Activated T-helper 1 cell treated with Interleukin-2 at 50 U/mL for 16 hours (primary cell): Measurements from ENCODE around the gene ITFG2.

Experiments used
- DNase-seq: peaks from one replicate; pipeline ENCODE4 v3.0.0-alpha.2; 2020; ENCODE audit warnings: low read depth

The ITFG2 gene

DNA sequence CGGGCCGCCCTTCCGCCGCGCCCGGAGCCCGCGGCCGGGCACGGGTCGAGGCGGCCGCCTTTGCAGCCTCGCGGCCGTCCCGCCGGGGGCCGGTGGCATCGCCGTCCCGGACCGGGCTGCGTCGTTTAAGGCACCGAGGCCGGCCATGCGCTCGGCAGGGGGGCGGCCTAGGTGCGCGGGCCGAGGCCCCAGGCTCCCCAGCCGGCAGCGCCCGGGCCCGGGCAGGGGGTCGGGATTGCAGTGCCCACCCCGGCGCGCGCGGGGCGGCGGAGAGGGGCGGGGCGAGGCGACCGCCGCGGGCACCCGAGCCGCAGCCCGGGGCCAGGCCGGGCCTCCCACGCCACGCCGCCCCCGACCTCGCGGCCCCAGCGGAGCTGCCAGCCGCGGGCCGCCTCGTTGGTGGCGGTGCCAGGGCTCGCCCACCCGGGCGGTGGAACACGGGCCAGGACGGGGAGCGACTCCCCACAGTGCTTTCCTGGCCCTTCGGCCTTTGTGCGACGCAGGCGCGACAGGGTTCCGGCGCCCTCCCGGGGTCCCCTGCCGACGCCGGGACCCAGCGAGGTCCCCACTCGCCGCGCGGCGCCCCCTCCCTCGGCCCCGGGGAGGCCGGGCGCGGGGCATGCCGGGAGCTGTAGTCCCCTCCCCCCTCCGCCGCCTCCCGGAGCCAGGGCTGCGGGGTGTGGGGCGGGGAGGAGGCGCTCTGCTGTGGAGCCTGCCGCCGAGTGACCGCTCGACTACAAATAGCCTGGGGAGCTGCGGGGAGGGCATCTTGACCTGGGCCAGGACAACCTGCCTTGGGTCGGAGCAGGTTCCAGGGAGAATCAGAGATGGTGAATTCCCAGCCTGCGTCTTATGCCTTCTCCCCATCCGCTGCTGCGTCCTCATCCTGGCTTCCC, 16.9 kb upstream of the ITFG2 start:
- peak; percentile 60 for DNase-seq

DNA sequence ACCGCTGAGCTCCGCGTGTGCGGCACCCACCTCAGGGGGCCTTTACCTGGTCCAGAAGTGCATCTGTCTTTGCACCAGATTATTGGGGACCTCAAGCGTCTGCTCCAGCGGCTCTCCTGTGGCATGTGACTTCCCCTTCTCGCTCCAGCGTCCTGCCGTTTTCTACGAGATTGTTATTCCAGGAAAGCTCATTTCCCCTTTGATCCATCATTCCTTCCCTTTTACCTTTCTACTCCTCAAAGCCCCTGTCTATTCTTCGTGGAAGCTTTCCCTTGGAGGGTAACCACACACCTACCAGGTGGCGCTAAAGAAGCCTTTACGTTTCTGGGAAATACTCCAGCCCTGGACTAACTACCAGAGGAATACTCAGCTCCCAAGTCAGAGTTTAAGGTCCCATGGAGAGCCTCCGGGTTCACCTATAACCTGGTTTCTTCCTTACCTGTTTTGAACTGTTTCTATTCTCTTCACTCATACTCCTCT, 16.2 kb upstream of the ITFG2 start:
- no peak for DNase-seq

DNA sequence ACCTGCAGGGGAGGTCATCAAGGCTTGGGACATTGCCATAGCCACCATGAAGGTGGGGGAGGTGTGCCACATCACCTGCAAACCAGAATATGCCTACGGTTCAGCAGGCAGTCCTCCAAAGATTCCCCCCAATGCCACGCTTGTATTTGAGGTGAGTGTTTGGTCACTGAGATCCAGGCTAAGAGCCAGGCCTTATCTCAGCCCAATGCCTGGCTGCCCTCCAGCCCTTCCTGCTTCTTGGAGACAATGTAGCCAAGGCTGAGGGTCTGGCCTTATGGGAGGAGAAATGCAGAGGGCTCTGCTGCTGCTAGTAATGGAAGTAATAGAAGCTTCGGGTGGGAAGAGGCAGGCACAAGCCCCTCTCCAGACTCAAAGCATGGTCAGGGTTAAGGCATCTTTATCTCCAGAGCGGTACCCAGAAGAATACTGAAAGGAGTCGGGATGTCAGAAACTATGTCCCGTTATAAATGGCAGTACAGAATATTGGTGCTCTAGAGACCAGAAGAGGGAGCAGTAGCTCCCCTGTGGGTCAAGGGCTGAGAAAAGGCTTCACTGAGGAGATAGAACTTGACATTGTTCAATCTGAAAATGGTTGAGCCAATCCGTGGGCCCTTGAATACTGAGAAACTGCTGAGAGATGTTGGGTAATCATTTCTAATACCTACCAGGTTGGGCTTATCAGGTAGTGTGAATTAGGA, 14.6 kb upstream of the ITFG2 start:
- DNase-seq, result no peak

DNA sequence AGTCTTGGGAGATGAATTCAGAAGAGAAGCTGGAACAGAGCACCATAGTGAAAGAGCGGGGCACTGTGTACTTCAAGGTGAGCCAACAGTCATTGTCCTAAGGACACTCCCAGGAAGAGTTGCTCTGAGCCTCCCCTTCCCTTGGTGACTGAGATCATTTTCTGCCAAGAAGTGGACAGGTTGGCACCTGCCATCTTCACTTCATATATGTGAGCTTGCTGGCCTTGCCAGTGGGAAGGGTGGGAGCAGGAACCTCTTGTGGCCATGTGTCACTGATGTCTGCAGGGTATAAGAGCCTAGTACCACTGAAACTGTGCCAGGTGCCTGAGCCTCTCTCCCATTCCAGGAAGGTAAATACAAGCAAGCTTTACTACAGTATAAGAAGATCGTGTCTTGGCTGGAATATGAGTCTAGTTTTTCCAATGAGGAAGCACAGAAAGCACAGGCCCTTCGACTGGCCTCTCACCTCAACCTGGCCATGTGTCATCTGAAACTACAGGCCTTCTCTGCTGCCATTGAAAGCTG, 12.4 kb upstream of the ITFG2 start:
- no peak for DNase-seq

DNA sequence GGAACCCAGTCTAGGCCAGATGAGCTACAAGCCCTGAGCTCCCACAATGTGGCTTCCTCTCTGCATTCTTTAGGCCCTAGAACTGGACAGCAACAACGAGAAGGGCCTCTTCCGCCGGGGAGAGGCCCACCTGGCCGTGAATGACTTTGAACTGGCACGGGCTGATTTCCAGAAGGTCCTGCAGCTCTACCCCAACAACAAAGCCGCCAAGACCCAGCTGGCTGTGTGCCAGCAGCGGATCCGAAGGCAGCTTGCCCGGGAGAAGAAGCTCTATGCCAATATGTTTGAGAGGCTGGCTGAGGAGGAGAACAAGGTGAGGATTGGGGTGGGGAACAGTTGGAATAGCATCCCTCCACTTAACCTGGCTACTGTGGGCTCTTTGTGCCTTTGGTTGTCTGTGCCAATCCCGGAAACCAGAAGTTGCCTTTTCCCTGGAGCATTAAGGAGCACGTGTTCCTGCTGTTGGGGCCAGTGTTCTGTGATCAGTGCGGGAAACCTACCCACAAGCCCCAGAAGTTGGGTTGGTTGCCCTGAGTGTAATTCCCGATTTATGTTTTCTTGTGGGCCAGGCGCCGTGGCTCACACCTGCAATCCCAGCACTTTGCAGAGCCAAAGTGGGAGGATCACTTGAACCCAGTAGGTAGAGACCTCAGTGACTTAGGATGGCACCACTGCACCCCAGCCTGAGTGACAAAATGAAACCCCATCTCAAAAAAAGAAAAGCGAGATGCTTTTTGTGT, 11.3 kb upstream of the ITFG2 start:
- DNase-seq, result no peak

DNA sequence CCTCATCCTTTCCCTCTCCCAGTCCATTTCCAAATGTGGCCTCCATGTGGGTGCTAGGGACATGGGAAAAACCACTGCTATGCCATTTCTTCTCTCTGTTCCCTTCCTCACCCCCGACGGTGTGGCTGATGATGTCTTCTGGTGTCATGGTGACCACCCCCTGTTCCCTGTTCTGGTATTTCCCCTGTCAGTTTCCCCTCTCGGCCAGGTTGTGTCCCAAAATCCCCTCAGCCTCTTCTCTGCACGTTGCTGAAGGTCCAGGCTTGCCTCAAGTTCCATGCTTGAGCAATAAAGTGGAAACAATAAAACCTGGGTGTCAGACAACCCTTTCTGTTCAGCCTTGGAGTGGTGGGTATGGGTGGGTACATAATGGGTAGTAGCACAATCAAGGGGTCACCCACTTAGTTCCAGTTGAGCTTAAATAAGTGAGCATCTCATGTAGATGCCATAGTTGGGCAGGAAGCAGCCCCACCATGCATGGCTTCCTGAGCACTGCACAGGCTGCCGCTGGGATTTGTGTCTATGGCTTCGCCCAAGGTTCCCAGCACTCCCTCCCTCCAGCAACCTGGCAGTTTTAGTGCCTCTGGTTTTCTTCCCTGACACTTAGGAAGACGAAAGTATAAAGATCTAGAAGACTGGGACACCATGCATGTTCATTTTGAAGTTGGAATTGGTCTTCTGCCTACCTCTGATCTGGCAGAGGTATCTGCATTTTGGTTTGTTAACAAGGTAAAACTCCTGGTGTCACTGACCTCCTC, 8.7 kb upstream of the ITFG2 start:
- no peak for DNase-seq

DNA sequence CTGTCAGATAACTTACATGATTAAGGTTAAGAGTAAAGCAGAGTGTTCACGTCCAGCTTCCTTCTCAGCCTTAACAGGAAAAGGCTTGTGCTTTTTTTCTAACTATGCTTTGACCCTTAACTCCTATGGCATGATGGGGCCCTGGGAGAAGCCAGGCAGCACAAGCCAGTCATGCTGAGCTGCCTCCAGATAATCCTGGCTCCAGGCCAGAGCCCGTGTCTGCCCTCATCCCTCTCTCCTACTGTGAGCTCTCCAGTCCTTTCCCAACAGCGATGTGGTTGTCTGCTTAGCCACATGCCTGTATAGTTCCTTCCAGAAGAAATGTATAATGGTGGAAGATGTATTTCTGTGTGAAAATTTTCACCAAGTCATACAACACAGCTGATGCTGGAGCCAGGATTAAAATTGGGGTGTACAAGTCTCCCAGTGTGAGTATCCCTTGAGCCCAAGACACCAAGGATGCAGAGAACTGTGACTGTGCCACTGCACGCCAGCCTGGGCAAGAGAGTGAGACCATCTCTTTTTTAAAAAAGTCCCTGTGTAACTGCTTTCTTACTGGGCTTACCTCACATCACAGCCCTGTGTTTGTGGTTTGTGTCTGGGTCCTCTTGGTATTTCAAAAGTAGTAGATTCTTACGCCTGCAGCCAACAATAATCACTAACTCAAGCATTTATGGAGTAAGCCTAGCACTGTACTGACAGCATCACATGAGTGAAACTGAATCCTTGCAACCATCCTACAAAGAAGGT, 7.9 kb upstream of the ITFG2 start:
- DNase-seq, result no peak

DNA sequence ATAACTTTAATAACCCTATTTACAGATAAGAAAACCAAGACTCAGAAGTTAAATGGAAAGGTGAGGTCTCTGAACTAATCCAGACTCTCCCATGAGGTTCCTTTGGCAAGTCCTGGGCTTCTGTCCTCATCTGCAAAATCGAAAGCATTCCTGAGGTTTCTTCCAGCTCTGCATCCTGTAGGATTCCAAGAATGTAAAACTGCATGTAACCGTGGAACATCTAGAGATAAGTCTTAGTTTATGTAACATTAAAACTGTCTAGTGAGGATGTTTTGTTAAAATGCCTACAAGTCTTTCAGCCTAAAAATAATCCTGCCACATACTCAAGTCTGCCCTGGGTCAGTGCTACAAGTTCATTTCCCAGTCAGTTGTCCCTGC, 7.3 kb upstream of the ITFG2 start:
- no peak for DNase-seq

DNA sequence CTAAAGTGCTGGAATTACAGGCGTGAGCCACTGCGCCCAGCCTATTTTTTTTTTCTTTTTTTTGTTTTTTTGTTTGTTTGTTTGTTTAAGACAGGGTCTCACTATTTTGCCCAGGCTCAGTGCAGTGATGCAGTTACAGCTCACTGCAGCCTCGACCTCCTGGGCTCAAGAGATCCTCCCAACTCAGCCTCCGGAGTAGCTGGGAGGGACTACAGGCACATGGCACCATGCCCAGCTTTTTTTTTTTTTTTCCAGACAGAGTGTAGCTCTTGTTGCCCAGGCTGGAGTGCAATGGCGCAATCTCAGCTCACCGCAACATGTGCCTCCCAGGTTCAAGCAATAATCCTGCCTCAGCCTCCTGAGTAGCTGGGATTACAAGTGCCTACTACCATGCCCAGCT, 5.8 kb upstream of the ITFG2 start:
- DNase-seq, result no peak

DNA sequence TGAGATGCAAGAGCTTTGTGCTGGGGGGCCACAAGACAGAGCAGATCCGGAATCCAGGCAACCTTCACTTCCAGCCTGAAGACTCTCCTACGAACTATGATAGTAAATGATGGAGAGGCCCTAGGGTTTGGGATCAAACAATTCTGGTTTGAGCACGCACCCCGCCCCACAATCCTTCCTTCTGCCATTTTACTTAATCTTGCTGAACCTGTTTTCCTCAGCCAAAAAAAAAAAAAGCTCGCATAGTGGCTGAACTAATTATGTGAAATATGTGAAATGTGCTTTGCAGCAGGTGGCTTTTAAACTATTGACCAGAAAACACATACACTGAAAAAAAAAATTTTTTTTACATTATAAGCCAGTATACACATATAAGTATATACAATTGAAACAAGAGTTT, 667 bp upstream of the ITFG2 start:
- no peak for DNase-seq

DNA sequence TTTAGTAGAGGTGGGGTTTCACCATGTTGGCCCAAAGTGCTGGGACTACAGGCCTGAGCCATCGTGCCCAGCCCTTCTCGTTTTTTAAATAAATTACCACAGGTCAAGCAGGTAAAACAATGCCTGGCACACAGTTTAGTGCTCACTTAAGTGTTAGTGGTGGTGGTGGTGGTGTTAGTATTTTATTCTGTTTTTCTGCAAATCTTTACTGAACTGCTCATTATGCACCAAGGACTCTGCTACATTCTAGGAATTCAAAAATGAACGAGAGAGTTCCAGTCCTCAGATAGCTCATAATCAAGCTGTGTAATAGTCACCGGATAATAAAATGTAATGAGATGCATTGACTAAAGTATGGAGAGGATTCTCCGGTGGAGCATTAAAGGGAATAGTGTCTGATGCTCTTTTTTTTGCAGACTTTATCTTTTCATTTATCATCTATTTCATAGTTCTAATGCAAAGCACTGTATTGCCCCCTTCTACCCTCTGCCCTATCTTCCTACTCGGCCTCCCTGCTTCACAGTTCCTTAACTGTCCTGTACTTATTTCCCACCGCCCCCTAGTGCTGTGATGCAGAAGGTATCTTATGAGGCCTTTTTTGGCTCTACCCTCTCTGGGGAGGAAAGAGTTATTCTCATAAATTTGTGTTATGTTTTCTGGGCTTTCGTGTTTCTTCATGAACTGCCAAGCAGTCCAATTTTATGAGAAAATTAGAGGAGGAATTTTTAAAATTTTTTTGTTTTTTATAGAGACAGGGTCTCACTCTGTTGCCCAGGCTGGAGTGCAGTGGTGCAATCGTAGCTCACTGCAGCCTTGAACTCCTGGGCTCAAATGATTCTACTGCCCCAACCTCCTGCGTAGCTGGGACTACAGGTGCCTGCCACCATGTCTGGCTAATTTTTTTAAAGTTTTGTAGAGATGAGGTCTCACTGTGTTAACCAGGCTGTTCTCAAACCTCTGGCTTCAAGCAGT, 1.0 kb downstream of the ITFG2 start:
- DNase-seq, result no peak

DNA sequence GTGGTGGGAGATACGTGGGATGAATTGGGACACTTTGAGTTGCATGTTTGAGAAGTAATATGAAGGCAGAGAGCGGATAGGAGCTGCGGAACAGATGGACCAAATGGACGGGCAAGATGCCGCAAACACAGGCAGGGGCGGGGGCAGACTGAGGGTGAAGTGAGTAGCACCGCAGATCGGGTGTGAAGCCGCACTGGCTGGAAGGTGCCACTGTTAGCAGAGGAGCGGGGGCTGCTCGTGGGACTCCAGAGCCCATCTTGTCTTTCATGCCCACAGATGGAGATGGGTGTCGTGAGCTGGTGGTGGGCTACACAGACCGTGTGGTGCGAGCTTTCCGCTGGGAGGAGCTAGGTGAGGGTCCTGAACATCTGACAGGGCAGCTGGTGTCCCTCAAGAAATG, 7.3 kb downstream of the ITFG2 start:
- no peak for DNase-seq

DNA sequence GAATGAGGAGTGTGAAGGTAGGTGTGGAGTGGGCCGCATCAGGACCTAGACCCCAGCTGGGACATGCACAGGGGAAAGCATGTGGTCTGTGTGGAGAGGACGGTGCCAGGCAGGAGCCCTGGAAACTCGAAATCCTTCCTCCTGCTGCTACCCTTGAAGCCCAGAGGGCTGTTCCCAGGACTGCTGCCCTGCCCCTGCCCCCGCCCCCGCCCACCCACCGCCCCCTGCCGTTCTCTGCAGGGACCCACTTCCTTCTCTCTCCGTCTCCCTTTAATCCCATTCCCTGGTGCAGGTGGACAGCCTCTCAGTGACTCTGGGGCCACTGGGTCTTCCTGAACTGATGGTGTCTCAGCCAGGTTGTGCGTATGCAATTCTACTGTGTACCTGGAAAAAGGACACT, 8.0 kb downstream of the ITFG2 start:
- DNase-seq, result no peak

DNA sequence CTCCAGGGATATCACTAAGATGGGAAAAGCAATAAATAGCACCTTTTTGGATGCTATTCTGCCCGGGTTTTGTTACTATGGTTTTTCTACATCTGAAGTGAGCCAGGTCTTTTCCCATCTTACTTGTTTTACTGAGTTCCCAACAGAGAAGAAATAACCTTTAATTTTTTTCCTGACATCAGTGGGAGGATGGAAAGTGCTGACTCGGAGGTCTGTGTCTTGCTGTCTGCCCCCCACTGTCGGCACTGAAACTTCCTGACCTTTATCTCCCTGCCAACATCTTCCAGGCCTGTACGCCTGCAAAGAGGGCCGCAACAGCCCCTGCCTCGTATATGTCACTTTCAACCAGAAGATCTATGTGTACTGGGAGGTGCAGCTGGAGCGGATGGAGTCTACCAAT, 11.0 kb downstream of the ITFG2 start:
- DNase-seq, result no peak

DNA sequence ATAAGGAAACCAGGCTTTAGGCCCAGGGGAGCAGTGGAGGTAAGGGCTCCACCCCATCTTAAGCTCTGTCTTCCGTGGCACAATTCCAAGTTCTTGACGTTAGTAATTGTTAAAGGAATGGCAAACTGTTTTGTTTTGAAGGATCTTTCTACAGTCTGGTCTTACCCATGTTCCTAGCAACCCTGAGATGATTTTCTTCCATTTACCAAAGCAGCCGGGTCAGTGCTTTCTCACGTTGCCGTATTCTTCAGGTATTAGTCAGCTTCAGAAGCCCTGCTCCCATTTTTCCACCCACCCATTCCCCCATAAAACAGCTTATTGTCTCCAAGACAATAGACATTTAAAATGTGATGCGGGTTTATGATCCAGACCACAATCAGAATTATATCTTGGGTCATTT, 12.1 kb downstream of the ITFG2 start:
- no peak for DNase-seq

DNA sequence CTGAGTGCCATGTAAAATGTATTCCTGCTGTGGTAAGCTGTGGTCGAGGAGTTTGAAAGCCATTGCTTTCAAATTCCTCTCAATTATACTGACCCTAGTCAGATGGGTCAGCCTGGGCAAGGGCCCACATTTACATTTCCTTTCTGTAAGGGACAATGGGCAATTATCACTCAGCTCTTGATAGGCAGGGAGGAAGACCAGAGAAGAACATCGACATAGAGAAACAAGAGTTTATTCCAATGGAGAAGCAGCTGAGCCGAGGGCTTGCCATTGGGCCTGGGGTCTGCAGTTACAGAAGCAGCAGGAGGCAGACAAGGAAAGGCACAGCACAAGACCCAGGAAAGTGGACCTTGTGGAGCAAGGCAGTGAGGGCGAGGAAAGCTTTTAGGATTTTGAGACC, 12.7 kb downstream of the ITFG2 start:
- no peak for DNase-seq

DNA sequence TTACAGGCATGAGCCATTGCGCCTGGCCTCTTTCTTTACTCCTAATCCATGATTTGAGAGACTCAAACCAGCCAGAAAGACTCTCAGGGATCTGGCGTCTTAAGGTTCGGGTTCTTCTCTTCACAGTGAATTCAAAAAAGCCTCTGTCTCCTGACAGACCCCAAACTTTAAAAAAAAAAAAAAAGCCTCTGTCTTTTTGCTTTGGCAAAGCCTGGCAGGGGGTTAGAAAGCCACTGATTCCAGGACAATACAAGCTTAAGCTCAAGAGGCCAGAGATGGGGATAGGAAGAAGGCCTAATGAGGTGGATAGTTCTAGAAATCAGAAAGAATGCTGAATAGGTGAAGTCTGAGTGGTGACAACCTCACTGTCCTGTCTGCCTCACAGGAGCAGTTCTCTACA, 13.6 kb downstream of the ITFG2 start:
- DNase-seq, result no peak

DNA sequence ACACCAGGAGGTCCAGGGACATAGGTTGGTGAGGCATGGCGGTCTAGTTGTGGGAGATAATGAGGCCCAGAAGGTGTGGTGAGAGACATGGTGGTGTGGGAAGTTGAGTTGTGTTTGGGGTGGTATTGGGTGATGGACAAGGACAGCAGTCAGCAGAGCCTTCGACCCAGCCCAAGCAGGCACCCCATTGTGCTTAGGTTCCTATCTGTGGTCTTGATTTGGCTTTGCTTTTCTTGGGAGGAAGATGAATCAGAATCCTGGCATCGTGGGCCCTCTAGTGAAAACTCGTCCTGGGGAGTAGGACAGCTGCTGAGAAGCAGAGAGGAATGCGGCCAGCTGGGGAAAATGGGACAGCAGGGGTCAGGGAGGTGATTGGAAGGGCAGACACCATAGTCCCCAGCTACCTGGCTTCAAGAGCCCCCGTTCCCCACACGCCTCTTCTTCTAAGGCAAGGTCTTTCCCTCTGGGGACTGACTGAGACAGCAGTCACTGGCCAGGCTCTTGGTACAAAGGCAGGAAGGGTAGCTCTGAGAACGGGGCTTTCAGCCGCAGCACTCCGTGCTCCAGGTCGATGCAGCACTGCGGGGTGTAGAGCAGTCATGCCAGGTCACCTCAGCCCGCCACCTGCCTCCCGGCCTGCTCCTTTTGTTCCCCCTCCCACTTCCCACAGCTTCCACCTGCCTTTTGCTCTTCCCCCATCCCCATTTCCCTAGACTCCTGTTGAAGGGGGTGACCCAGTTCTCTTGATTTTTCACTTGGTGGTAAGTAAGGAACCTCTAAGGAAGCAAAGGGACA, 14.4 kb downstream of the ITFG2 start:
- DNase-seq, result no peak

DNA sequence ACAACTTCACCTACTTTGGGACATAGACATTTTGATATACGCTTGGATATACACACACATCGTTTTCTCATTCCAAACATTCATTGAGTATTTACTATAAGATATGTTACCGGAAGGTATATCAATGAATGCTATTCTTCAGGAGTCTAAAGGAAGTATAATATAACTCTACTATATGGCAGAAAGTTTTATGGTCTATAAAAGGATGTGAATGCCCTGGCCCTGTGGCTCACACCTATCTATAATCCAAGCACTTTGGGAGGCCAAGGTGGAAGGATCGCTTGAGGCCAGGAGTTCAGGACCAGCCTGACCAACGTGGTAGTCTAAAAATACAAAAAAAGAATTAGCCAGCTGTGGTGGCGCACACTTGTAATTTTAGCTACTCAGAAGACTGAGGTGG, 16.8 kb downstream of the ITFG2 start:
- no peak for DNase-seq
